HG03060 (cell line): ENCODE results near the gene IQCK.

Source experiments
- ATAC-seq: cut with Tn5 transposase; IDR thresholded peaks from one replicate; pipeline ENCODE4 v1.9.1; 2021; ENCODE audit warnings: low read depth, moderate number of reproducible peaks; ENCODE audit not compliant: unreplicated experiment

IQCK gene

GRCh38 chr16:19898924-19899604, 181.0 kb downstream of the IQCK start:
- ATAC-seq: no peak

- no peak for ATAC-seq
Measured at GRCh38 chr16:19899605-19899955, 181.5 kb downstream of the IQCK start.

- ATAC-seq: no peak
Measured at GRCh38 chr16:19901164-19901563, 183.1 kb downstream of the IQCK start.

GRCh38 chr16:19907161-19907992, 189.3 kb downstream of the IQCK start:
- ATAC-seq: no peak
